GM19099 (cell line): ENCODE measurements around the gene PTPN12.

Experiments used
- POLR2A ChIP-seq: IDR thresholded peaks from 3 replicates; pipeline ENCODE4 v1.6.1; 2011; ENCODE audit warnings: low read depth; ENCODE audit not compliant: insufficient read length; ENCODE audit errors: extremely low read depth

The PTPN12 gene

GRCh38 chr7:77537136-77537777 is at the start of gene PTPN12:
PTPN12 (plus strand) TSS chr7:77537295; CDS start chr7:77537547, 252 bp downstream.
- no peak for TF ChIP-seq POLR2A

GRCh38 chr7:77488986-77489385 is 48.1 kb upstream of the PTPN12 start:
- TF ChIP-seq POLR2A, result no peak

GRCh38 chr7:77497079-77497478 is 40.0 kb upstream of the PTPN12 start:
- no peak for TF ChIP-seq POLR2A

- no peak for TF ChIP-seq POLR2A
Measured at GRCh38 chr7:77498659-77499379, 38.3 kb upstream of the PTPN12 start.

- no peak for TF ChIP-seq POLR2A
Measured at GRCh38 chr7:77501192-77501515, 35.9 kb upstream of the PTPN12 start.

GRCh38 chr7:77504951-77505350 is 32.1 kb upstream of the PTPN12 start:
- TF ChIP-seq POLR2A, result no peak

GRCh38 chr7:77506899-77507298 is 30.2 kb upstream of the PTPN12 start:
- TF ChIP-seq POLR2A, result no peak

- no peak for TF ChIP-seq POLR2A
Measured at GRCh38 chr7:77516085-77516484, 21.0 kb upstream of the PTPN12 start.

GRCh38 chr7:77520261-77520660 is 16.8 kb upstream of the PTPN12 start:
- no peak for TF ChIP-seq POLR2A

- no peak for TF ChIP-seq POLR2A
Measured at GRCh38 chr7:77524731-77525130, 12.4 kb upstream of the PTPN12 start.

GRCh38 chr7:77525231-77525630 is 11.9 kb upstream of the PTPN12 start:
- TF ChIP-seq POLR2A, result no peak

- no peak for TF ChIP-seq POLR2A
Measured at GRCh38 chr7:77528368-77528767, 8.7 kb upstream of the PTPN12 start.

GRCh38 chr7:77529279-77529678 is 7.8 kb upstream of the PTPN12 start:
- TF ChIP-seq POLR2A, result no peak

- no peak for TF ChIP-seq POLR2A
Measured at GRCh38 chr7:77531038-77531437, 6.1 kb upstream of the PTPN12 start.

GRCh38 chr7:77532247-77532646 is 4.8 kb upstream of the PTPN12 start:
- TF ChIP-seq POLR2A, result no peak

GRCh38 chr7:77536017-77536412 is 1.1 kb upstream of the PTPN12 start:
- no peak for TF ChIP-seq POLR2A
